Endothelial cell of umbilical vein (primary cell): ENCODE data around the gene ALDH3A2. TPM values are rescaled to one million over a fixed set of nuclear protein-coding genes. Genes with fewer than 3 reads are reported as not detected.

Experiments used
- BruUV-seq: library from RNA; stranded (reverse); fragments of 400-500 nt; replicated peaks from 2 replicates; lab custom pipeline; 2021; lab: Mats Ljungman, UMichigan
- CTCF ChIA-PET: fragments of 300-600, 350-600 bp; sonication (Branson Sonifier 250); formaldehyde crosslinking; loops from one replicate; lab custom pipeline; 2021; ENCODE audit warnings: antibody characterized with exemption, inconsistent platforms; lab: Charles Lee
- POLR2A ChIA-PET: fragments of 300-600, 350-600 bp; sonication (Branson Sonifier 250); formaldehyde crosslinking; loops from one replicate; lab custom pipeline; 2021; ENCODE audit warnings: antibody characterized with exemption, inconsistent platforms; lab: Charles Lee
- DNase-seq: peaks from one replicate; pipeline ENCODE4 v3.0.0-alpha.2; 2011; ENCODE audit warnings: low read depth, low spot score
- FAIRE-seq: peaks from 2 replicates; lab custom pipeline; 2011; peaks lifted over from hg19 to GRCh38; lab: Jason Lieb, UNC
- H2AFZ ChIP-seq: 2 replicates; pipeline ENCODE4 v1.6.0; 2012; ENCODE audit warnings: low read depth, low read length, control low read depth, inconsistent platforms
- H3K27ac ChIP-seq: 2 replicates; pipeline ENCODE4 v1.5.1; 2011; ENCODE audit warnings: low read depth, mild to moderate bottlenecking, control low read depth, low read length, moderate library complexity; ENCODE audit not compliant: insufficient read depth
- H3K27me3 ChIP-seq, 2 experiments: 2 replicates each; pipeline versions ENCODE4 v1.6.0 to v1.6.1; 2011; ENCODE audit warnings: low read length in 2 of 2, mixed read lengths in 1 of 2; ENCODE audit not compliant: control insufficient read depth in 2 of 2, insufficient read depth in 2 of 2
- H3K36me3 ChIP-seq, 2 experiments: 2 replicates in 1 of 2; 3 replicates in 1 of 2; pipeline ENCODE4 v1.5.1; 2011; ENCODE audit warnings: low read length in 2 of 2, mild to moderate bottlenecking in 1 of 2, moderate library complexity in 1 of 2; ENCODE audit not compliant: control insufficient read depth in 2 of 2, insufficient read depth in 2 of 2; ENCODE audit errors: extremely low read depth in 1 of 2
- H3K4me1 ChIP-seq: 3 replicates; pipeline ENCODE4 v1.5.1; 2011; ENCODE audit warnings: mild to moderate bottlenecking, low read length; ENCODE audit not compliant: control insufficient read depth, insufficient read depth; ENCODE audit errors: extremely low read depth
- H3K4me2 ChIP-seq: 2 replicates; pipeline ENCODE4 v1.6.1; 2011; ENCODE audit warnings: low read length, control low read depth, mixed read lengths; ENCODE audit not compliant: insufficient read depth
- H3K4me3 ChIP-seq, 3 experiments: fragments of 200-600 bp in 1 of 3; sonication (generic), shearing (Covaris generic) in 1 of 3; replicated peaks in 1 of 3; 2 replicates each; pipeline ENCODE4 v1.5.1; 2011 to 2016; ENCODE audit warnings: control low read depth in 3 of 3, low read length in 3 of 3, mild to moderate bottlenecking in 2 of 3, inconsistent platforms in 1 of 3, low read depth in 1 of 3, moderate library complexity in 1 of 3; ENCODE audit not compliant: insufficient read depth in 1 of 3
- H3K79me2 ChIP-seq: 2 replicates; pipeline ENCODE4 v1.6.0; 2012; ENCODE audit warnings: low read length, inconsistent platforms; ENCODE audit not compliant: control insufficient read depth, insufficient read depth
- H3K9ac ChIP-seq: replicated peaks from 2 replicates; pipeline ENCODE3; 2011; ENCODE audit warnings: low read length, control low read depth; ENCODE audit not compliant: insufficient read depth; ENCODE audit errors: extremely low read depth
- H3K9me1 ChIP-seq: replicated peaks from 3 replicates; pipeline ENCODE4 v1.6.0; 2011; ENCODE audit warnings: mild to moderate bottlenecking, low read length; ENCODE audit not compliant: control insufficient read depth, insufficient read depth; ENCODE audit errors: extremely low read depth
- H3K9me3 ChIP-seq: replicated peaks from 2 replicates; pipeline ENCODE4 v1.5.1; 2012; ENCODE audit warnings: low read length, inconsistent platforms; ENCODE audit not compliant: control insufficient read depth, insufficient read depth
- H4K20me1 ChIP-seq: replicated peaks from 2 replicates; pipeline ENCODE3; 2011; ENCODE audit warnings: mild to moderate bottlenecking, low read length; ENCODE audit not compliant: control insufficient read depth, insufficient read depth; ENCODE audit errors: extremely low read depth
- CTCF ChIP-seq, 2 donors: IDR thresholded peaks; 1 replicate in 1 of 2; 2 replicates in 1 of 2; pipeline ENCODE4 v1.5.1; 2011; ENCODE audit warnings: low read length in 2 of 2, mild to moderate bottlenecking in 2 of 2, moderate library complexity in 2 of 2, control low read depth in 1 of 2, inconsistent platforms in 1 of 2, low read depth in 1 of 2; ENCODE audit not compliant: insufficient read depth in 1 of 2; ENCODE audit errors: extremely low read depth in 1 of 2
- EZH2 ChIP-seq: IDR thresholded peaks from 2 replicates; pipeline ENCODE4 v1.6.1; 2012; ENCODE audit warnings: borderline replicate concordance, low read depth, mild to moderate bottlenecking, moderate library complexity, low read length, inconsistent platforms; ENCODE audit not compliant: severe bottlenecking
- FOS ChIP-seq: IDR thresholded peaks from 2 replicates; pipeline ENCODE4 v1.6.1; 2011; ENCODE audit warnings: mild to moderate bottlenecking, low read length, moderate library complexity, borderline replicate concordance; ENCODE audit not compliant: insufficient read depth
- GATA2 ChIP-seq: IDR thresholded peaks from 2 replicates; pipeline ENCODE4 v1.7.0; 2011; ENCODE audit warnings: low read depth, mild to moderate bottlenecking, moderate library complexity, mixed read lengths, low read length; ENCODE audit not compliant: insufficient read length, insufficient read depth
- JUN ChIP-seq: IDR thresholded peaks from 2 replicates; pipeline ENCODE4 v1.6.1; 2011; ENCODE audit warnings: borderline replicate concordance, low read depth; ENCODE audit not compliant: insufficient read length, insufficient read depth
- MAX ChIP-seq: IDR thresholded peaks from 2 replicates; pipeline ENCODE4 v1.6.1; 2011; ENCODE audit not compliant: insufficient read depth, insufficient read length
- MYC ChIP-seq: IDR thresholded peaks from one replicate; pipeline ENCODE4 v1.6.1; 2011; ENCODE audit warnings: mild to moderate bottlenecking, low read depth, low read length
- POLR2A ChIP-seq: IDR thresholded peaks from 2 replicates; pipeline ENCODE4 v1.6.1; 2012; ENCODE audit warnings: low read depth, mild to moderate bottlenecking, control low read depth, low read length
- POLR2AphosphoS5 ChIP-seq: IDR thresholded peaks from 2 replicates; pipeline ENCODE4 v1.6.1; 2012; ENCODE audit warnings: low read depth, mild to moderate bottlenecking, control low read depth, low read length, moderate library complexity; ENCODE audit not compliant: insufficient read depth
- dilution Hi-C: fragments of 300-500 bp; cut with MboI; formaldehyde crosslinking; loops from one replicate; pipeline ENCODE4 v1.15.0; 2019; ENCODE audit warnings: low sequenced_read_pairs; ENCODE audit not compliant: extremely low pct_ligation_motif_present
- intact Hi-C: fragments of 100-400 bp; cut with micrococcal nuclease; formaldehyde crosslinking; loops from one replicate; pipeline ENCODE4 v1.10.0; 2022
- polyA plus RNA-seq, 4 experiments: library from polyadenylated mRNA; depleted of rRNA in 3 of 4; stranded (reverse) in 3 of 4; unstranded in 1 of 4; fragments of >200 nt; gene quantifications; 2 replicates each; pipeline versions ENCODE4 v1.2.1 to v1.2.3, GENCODE V29; 2011 to 2012; ENCODE audit warnings: missing spikeins in 1 of 4
- total RNA-seq: library from RNA; stranded (reverse); gene quantifications from 2 replicates; pipeline ENCODE4 v1.2.3, GENCODE V29; 2021

Gene ALDH3A2
- total and polyA plus RNA-seq, 2 donors (not counting 3 experiments of a cell fraction or from before 2014, with no cell fraction given): 16.7 to 36.5 TPM

- H3K4me2 ChIP-seq: no peak overlapping the region
- CTCF ChIA-PET: interaction anchor here (0.7 to 1.1 kb wide), 2 partner anchors 39 to 1333 kb away, joined by 3 to 4 read pairs; no protein-coding TSS in a partner anchor
- no peak for FAIRE-seq
Measured at GRCh38 chr17:19723964-19724363, 75.4 kb downstream of the ALDH3A2 start.

More at GRCh38 chr17:19723964-19724363, 75.4 kb downstream of the ALDH3A2 start:
- dilution Hi-C loops (no loop called here), intact Hi-C loops (no loop called here)
- H3K9me1 ChIP-seq: no peaks in the 10 kb centered on the region
- no TSS peak for BruUV-seq
- POLR2A ChIA-PET: no interaction called here
- TF ChIP-seq POLR2A (no peak), JUN (no peak), GATA2 (no peak), MYC (no peak), EZH2 (no peak), CTCF (IDR thresholded peaks at IDR 0.05; ENCODE audit: extremely low read depth in 1 of 2, insufficient read depth in 1 of 2, low read depth in 1 of 2, low read length in 2 of 2) (no peak), POLR2AphosphoS5 (no peak), FOS (no peak), MAX (no peak)
- H3K27ac ChIP-seq: no peak overlapping the region
- peaks cover 15% of the 10 kb centered on the region for H3K4me1 ChIP-seq
- no peaks in the 10 kb centered on the region for H3K27me3 ChIP-seq
- H3K9me3 ChIP-seq: no peaks in the 10 kb centered on the region
- no peaks in the 10 kb centered on the region for H3K79me2 ChIP-seq
- DNase-seq: no peak
- H4K20me1 ChIP-seq: no peaks in the 10 kb centered on the region
- H3K4me3 ChIP-seq: no peak overlapping the region
- no peak overlapping the region for H3K9ac ChIP-seq
- H2AFZ ChIP-seq: peak overlapping the region; percentile 86
- no peaks in the 10 kb centered on the region for H3K36me3 ChIP-seq
